Measurements from ENCODE around the gene ACAA1. TPM values are rescaled to one million over a fixed set of nuclear protein-coding genes. Genes with fewer than 3 reads are reported as not detected.

The ACAA1 gene
- total and polyA plus RNA-seq, 9 of the 15 experiments (the other 6 are each of a cell fraction or from before 2014, with no cell fraction given) = 4.0 to 88.9 (median 57.2) TPM

- TF ChIP-seq ZNF79 (CRISPR knock-in tag; IDR thresholded peaks at IDR 0.05; ENCODE audit: low read depth) (no peak), HMG20A (CRISPR knock-in tag; conservative IDR thresholded peaks at IDR 0.05) (no peak), MLX (CRISPR knock-in tag; conservative IDR thresholded peaks at IDR 0.05) (no peak), MEF2A (IDR thresholded peaks at IDR 0.05; ENCODE audit: control insufficient read depth, low read depth, low read length) (no peak), ZNF274 (IDR thresholded peaks at IDR 0.05; ENCODE audit: borderline replicate concordance, low read depth, low read length) (no peak), PREB (CRISPR knock-in tag; IDR thresholded peaks at IDR 0.05) (no peak), ZBTB12 (CRISPR knock-in tag; IDR thresholded peaks at IDR 0.05) (no peak), THRA (IDR thresholded peaks at IDR 0.05) (no peak), C11orf30 (IDR thresholded peaks at IDR 0.05; ENCODE audit: low read depth) (no peak), CLOCK (CRISPR knock-in tag; IDR thresholded peaks at IDR 0.05; ENCODE audit: borderline replicate concordance) (no peak), CBX1 (IDR thresholded peaks at IDR 0.05; ENCODE audit: low read depth) (no peak), FOXM1 (IDR thresholded peaks at IDR 0.05; ENCODE audit: low read depth) (peak; percentile 27; the same call in 1 of the 2 replicates), FOXM1 (CRISPR knock-in tag; IDR thresholded peaks at IDR 0.05; ENCODE audit: low read depth) (no peak), E2F4 (CRISPR knock-in tag; IDR thresholded peaks at IDR 0.05; ENCODE audit: low read depth) (no peak), SMARCB1 (IDR thresholded peaks at IDR 0.05; ENCODE audit: insufficient read length, low read depth) (no peak), SIRT6 (IDR thresholded peaks at IDR 0.05; ENCODE audit: low read depth, low read length) (no peak)
Observed at GRCh38 chr3:38163117-38163840, 26.4 kb upstream of the ACAA1 start (continued).

Data from K562 (cell line).